Central memory CD8-positive, alpha-beta T cell (primary cell): ENCODE measurements around the gene POU4F3.
A peak's percentile ranks its signal among the peaks of the same experiment; 100 is the strongest.

Experiments used
- ATAC-seq: fragments of 150-1000 bp; cut with Tn5 transposase; replicated peaks from 2 replicates; pipeline ENCODE4 v1.10.0; 2022; ENCODE audit warnings: mild to moderate bottlenecking, moderate FRiP score, moderate number of reproducible peaks; ENCODE audit not compliant: poor library complexity, severe bottlenecking; ENCODE audit errors: extremely low read depth
- DNase-seq, 2 donors: peaks; one replicate each; pipeline ENCODE4 v3.0.0; 2021; ENCODE audit warnings: low spot score in 2 of 2
- H3K27ac Mint-ChIP-seq: one replicate; pipeline ENCODE4 v1.8.0; 2022; ENCODE audit warnings: low read depth, mild to moderate bottlenecking, moderate library complexity, mixed read lengths
- H3K27me3 Mint-ChIP-seq: one replicate; pipeline ENCODE4 v1.8.0; 2022; ENCODE audit warnings: mixed read lengths
- H3K36me3 Mint-ChIP-seq: one replicate; pipeline ENCODE4 v1.8.0; 2022; ENCODE audit warnings: mild to moderate bottlenecking, moderate library complexity, mixed read lengths; ENCODE audit not compliant: insufficient read depth
- H3K4me1 Mint-ChIP-seq: one replicate; pipeline ENCODE4 v1.8.0; 2022; ENCODE audit warnings: mixed read lengths
- H3K4me3 Mint-ChIP-seq: one replicate; pipeline ENCODE4 v1.8.0; 2022; ENCODE audit warnings: mild to moderate bottlenecking, moderate library complexity, mixed read lengths
- H3K9me3 Mint-ChIP-seq: one replicate; pipeline ENCODE4 v1.8.0; 2022; ENCODE audit warnings: mixed read lengths

Gene POU4F3

DNA sequence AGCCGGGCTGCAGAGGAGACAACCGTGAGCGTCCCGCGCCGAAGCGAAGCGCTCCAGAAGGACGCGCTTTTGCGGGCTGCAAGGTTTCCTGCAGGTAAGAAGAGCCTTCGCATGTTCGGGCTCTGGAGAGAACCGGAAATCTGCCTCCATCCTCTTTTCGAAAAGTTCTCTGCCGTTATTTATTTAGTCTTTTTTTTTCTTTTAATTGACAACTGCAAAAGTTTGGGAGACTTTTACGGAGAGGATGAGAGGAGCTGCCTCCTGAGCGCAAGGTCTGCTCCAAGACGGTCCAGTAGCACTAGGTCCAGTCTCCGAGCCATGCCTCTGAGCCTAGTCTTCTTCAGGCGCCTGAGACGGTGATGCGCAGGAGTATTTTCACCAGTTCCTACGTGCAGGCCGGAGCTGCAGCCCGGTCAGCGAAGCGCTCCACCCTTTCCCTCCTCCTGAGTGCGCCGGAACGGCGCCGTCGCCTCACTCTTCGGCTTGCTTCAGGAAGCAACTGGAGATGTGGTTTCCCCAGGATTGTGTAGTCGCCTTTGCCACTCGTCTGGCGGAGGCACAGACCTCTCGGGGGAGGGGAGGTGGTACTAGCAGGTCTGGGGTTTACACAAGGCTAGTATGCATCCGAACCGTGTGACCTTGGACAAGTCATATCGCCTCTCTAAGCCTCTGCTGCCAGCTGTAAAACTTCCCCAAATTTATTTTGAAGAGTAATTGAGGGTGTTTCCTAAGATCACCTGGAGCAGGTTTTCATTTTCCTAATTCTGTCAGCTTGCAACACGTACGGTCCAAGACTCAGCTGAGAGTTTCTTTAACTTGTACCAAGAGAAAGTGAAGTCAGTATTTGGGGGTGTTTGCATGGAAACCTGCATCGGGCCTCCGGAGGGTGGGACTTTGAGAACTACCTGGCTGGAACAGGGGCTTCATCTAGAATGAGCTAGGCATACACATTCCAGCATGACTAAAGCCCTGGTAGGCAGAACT lies 4.5 kb downstream of the POU4F3 start:
- ATAC-seq (no peak), DNase-seq (no peak)
- Mint-ChIP-seq H3K9me3 (no peaks in the 10 kb centered on the region), H3K36me3 (peaks cover 4% of the 10 kb centered on the region), H3K4me3 (peak overlapping the region; percentile 34), H3K4me1 (peaks cover 14% of the 10 kb centered on the region), H3K27me3 (peaks cover 98% of the 10 kb centered on the region), H3K27ac (no peak overlapping the region)

DNA sequence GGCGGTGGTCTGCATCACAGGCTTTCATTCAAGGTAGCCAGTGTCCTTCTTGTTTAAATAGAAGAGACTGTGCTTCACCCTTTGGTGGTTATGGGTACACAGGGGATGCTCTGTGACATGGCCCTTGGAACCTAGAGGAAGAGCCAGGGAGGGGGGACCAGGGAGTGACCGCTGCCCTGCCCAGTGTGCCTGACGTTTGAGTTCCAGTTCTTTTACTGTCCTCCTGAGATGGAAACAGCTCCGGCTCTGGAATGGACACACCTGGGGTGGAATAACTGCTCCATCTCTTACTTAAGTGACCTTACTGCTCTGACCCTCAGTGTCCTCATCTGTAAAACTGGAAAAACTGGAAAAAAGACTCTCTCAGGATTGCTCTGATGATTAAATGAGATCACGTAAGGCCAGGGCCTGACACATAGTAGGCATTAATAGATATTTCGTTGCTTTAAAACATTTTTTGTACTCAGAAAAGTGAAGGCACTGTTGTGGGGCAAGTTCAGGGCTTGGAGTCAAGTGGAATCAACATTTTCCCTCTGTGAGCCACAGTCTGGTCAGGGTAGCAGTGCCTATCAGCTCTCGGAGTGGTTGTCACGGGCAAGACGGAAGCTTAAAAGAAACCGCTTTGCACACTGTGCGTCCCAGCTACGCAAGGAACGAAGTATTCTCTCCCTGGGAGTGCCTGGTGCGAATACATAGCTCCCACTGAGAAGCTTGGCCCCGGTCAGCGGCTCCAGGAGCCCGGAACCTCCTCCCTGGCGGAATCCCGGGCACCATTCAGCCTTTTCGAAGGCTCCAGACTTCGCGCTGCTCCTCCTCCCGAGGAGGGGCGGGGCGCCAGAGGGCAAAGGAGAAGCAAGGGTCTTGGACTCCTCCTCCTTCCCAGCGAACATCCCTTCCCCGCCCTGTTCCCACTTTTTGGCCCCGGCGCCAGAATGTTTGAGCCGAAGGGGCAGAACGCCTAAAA lies 5.8 kb downstream of the POU4F3 start:
- ATAC-seq (no peak), DNase-seq (no peak)
- H3K4me3 Mint-ChIP-seq: peak overlapping the region; percentile 34
- H3K27ac Mint-ChIP-seq: no peak overlapping the region
- H3K9me3 Mint-ChIP-seq: no peaks in the 10 kb centered on the region
- peaks cover 4% of the 10 kb centered on the region for H3K36me3 Mint-ChIP-seq
- H3K27me3 Mint-ChIP-seq: peaks cover 98% of the 10 kb centered on the region
- peaks cover 14% of the 10 kb centered on the region for H3K4me1 Mint-ChIP-seq

DNA sequence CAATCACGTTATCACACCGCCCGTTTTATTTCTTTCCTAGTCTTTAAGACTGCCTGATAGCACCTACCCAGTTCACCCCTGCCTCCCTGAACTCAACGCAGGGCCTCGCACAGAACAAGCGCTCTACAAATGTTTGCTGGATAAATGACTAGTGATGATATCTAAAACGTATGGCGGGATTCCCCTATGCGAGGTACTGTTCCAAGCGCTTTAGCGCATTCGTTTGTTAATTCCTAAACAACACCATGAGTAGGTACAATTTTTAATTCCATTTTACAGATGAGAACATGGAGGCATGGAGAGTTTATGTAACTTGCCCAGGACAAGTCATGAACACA lies 6.6 kb downstream of the POU4F3 start:
- H3K27ac Mint-ChIP-seq: no peak overlapping the region
- peak overlapping the region; percentile 32 for H3K4me3 Mint-ChIP-seq
- H3K4me1 Mint-ChIP-seq: peaks cover 14% of the 10 kb centered on the region
- peaks cover 92% of the 10 kb centered on the region for H3K27me3 Mint-ChIP-seq
- no peaks in the 10 kb centered on the region for H3K9me3 Mint-ChIP-seq
- peaks cover 2% of the 10 kb centered on the region for H3K36me3 Mint-ChIP-seq
- DNase-seq (no peak), ATAC-seq (no peak)

DNA sequence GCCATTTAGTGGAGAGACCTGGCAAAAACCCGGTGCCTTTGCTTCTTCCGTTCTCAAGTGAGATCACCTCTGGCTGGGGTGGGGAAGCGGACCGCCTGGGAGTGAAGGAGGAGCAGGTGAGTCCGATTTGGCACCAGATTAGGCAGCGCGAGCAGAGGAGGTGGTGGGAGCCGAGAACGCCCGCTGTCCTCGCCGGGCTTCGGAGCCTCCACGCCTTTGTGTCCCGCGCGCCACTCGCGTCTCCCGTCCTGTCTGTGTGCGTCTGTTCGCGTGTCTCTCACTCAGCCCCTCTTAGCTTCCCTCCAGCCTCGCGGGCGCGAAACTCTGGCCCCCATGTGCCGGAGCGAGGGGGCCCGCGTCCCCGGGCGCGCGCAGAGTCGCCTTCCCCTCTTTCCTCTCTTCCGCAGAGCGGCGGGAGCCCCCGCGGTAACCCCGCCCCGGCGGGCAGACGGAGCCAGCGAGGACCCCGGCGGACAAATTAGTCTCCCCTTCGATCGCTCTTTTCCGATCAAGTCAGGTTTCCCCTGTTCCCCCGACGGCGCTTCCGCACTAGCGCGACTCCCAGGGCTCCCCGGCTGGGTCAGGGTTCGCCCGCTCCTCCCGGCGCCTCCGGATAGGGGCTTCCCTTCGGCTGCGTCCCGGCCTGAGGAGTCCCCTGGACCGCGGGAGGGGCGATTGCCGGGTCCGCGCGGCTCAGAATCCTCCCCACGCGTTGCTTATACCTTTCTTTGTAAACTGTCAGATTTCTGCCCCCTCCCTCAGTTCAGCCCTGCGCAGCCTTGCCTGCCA lies 7.1 kb downstream of the POU4F3 start:
- H3K9me3 Mint-ChIP-seq: no peaks in the 10 kb centered on the region
- DNase-seq (no peak), ATAC-seq (no peak)
- peaks cover 2% of the 10 kb centered on the region for H3K36me3 Mint-ChIP-seq
- H3K27ac Mint-ChIP-seq: no peak overlapping the region
- peaks cover 92% of the 10 kb centered on the region for H3K27me3 Mint-ChIP-seq
- peaks cover 14% of the 10 kb centered on the region for H3K4me1 Mint-ChIP-seq
- peak overlapping the region; percentile 32 for H3K4me3 Mint-ChIP-seq

DNA sequence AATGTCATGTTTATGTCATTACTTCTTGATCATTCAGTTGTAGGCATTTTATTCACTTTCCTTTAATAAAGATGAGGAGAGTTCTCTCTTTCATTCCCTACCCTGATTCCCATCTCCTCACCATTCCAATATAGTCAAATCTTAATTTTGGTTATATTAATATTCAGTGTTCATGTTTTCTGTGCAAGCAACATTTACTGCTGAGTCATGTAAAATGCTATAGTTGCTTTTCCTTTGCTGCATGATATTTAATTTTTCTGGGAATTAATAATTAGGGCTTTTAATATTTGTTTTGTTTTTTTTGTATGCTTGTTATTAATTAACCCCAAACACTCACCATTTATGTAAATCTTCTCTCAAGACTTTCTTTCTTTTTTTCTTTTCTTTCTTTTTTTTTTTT lies 18.5 kb downstream of the POU4F3 start:
- H3K4me1 Mint-ChIP-seq: no peaks in the 10 kb centered on the region
- no peaks in the 10 kb centered on the region for H3K36me3 Mint-ChIP-seq
- ATAC-seq (no peak), DNase-seq (no peak)
- H3K27me3 Mint-ChIP-seq: peaks cover 28% of the 10 kb centered on the region
- H3K27ac Mint-ChIP-seq: peak overlapping the region; percentile 16
- H3K9me3 Mint-ChIP-seq: no peaks in the 10 kb centered on the region
- no peak overlapping the region for H3K4me3 Mint-ChIP-seq

DNA sequence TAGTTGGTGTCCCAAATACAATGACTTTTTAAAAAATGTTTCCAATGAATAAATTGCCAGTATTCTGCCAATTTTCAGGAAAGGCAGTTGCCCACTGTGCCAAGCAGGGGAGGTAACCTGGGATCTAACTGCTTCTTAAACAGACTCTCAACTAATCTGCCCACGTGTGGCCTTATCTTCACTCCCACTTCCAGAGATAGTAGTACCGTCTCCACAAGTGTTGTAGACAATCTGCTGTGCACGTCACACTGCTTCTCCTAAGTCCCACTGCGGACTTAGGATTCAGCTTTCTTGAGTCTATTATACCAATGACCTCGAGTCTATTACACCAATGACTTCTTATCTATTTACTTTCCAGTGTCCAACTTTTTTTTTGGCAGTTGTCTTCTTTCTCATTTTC lies 21.2 kb downstream of the POU4F3 start:
- H3K36me3 Mint-ChIP-seq: no peaks in the 10 kb centered on the region
- H3K4me1 Mint-ChIP-seq: no peaks in the 10 kb centered on the region
- ATAC-seq: no peak
- H3K27ac Mint-ChIP-seq: no peak overlapping the region
- H3K27me3 Mint-ChIP-seq: peaks cover 44% of the 10 kb centered on the region
- no peaks in the 10 kb centered on the region for H3K9me3 Mint-ChIP-seq
- no peak overlapping the region for H3K4me3 Mint-ChIP-seq
- DNase-seq: no peak

DNA sequence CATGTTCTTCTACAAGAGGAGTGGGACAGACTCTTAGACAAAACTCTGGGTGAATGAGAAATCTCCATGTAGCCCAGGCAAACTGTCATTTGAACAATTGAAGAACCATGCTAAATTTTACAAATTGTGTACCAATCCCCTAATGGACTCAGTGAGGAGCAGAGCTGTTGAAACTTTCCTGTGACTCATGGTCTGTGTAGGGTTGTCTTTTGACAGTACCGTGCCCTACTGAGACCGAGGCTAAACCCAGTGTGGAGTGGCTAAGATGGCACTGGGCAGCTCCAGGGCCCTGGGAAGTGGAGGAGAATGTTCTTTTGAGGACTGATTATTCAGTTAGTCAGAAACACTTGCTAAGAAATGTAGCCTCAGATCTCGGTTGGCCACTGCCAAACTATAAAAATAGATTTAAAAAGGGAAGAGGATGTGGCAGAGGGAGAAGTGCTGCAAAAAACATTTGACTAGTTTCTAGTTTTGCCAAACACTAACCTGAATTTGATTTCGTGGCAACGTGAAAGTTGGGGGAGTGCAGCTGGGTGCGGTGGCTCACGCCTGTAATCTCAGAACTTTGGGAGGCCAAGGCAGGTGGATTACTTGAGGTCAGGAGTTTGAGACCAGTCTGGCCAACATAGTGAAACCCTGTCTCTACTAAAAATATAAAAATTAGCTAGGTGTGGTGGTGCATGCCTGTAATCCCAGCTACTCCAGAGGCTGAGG lies 24.7 kb downstream of the POU4F3 start:
- H3K36me3 Mint-ChIP-seq: no peaks in the 10 kb centered on the region
- no peaks in the 10 kb centered on the region for H3K9me3 Mint-ChIP-seq
- DNase-seq (no peak), ATAC-seq (no peak)
- H3K27me3 Mint-ChIP-seq: peaks cover 79% of the 10 kb centered on the region
- H3K4me1 Mint-ChIP-seq: no peaks in the 10 kb centered on the region
- no peak overlapping the region for H3K4me3 Mint-ChIP-seq
- no peak overlapping the region for H3K27ac Mint-ChIP-seq

DNA sequence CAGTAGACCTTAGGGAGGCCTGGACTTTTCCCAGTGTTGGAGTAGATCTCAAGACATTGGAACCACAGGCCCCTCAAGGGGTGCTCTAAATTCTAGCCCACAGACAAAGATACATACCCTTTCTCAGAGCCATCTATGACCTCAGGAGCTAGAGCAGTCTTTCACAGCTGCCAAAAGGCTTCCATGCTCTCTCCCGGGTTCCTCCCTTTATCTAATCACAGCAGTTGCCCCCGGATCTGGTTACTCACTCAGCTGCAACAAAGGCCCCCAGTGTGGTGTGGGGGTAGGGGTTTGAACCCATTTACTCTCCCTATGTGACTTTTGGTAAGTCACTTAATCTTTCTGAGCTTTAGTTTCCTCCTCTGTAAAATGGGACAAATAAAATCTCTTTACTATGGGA lies 27.0 kb downstream of the POU4F3 start:
- Mint-ChIP-seq H3K9me3 (no peaks in the 10 kb centered on the region), H3K4me1 (no peaks in the 10 kb centered on the region), H3K27me3 (peaks cover 85% of the 10 kb centered on the region), H3K27ac (no peak overlapping the region), H3K36me3 (no peaks in the 10 kb centered on the region), H3K4me3 (no peak overlapping the region)
- DNase-seq (no peak), ATAC-seq (no peak)

DNA sequence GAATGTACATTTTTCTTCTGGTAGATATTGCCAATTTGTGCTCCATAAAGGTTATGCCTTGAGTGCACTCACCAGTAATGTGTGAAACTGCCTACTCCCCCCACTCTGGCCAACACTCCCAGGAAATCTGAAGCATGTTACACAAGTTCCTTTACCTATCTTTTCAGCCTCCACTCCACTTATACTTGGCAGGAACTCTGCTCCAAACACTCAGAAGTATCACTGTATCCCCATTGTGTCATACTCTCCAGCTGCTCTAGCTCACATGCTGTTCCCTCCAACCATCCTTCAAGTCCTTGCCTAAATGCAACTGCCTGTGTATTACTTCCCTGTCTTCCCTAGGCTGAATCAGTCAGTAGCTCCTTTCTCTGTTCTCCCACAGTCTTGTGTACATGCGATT lies 28.3 kb downstream of the POU4F3 start:
- ATAC-seq: no peak
- Mint-ChIP-seq H3K27me3 (peaks cover 87% of the 10 kb centered on the region), H3K27ac (no peak overlapping the region), H3K36me3 (no peaks in the 10 kb centered on the region), H3K4me1 (no peaks in the 10 kb centered on the region), H3K9me3 (no peaks in the 10 kb centered on the region), H3K4me3 (no peak overlapping the region)
- no peak for DNase-seq

DNA sequence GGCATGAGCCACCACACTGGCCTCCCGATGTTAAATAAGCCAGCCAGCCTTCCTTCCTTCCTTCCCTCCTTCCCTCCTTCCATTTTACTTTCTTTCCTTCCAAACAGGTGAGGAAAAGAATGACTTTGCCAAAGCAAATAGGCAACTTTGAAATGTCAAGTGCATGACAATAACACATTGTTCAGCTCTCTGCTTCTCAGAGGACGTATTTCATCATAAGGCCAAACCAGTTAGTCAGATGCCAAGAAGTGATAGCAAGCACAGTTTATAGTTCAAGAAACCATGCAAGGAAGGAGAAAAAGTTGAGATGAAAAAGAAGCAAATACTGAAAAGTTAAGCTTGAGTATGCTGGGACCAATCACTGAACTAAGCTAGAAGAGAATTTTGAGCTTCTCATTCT lies 29.5 kb downstream of the POU4F3 start:
- Mint-ChIP-seq H3K27me3 (peaks cover 88% of the 10 kb centered on the region), H3K4me1 (no peaks in the 10 kb centered on the region), H3K4me3 (no peak overlapping the region), H3K36me3 (no peaks in the 10 kb centered on the region), H3K9me3 (no peaks in the 10 kb centered on the region), H3K27ac (no peak overlapping the region)
- ATAC-seq (no peak), DNase-seq (no peak)

DNA sequence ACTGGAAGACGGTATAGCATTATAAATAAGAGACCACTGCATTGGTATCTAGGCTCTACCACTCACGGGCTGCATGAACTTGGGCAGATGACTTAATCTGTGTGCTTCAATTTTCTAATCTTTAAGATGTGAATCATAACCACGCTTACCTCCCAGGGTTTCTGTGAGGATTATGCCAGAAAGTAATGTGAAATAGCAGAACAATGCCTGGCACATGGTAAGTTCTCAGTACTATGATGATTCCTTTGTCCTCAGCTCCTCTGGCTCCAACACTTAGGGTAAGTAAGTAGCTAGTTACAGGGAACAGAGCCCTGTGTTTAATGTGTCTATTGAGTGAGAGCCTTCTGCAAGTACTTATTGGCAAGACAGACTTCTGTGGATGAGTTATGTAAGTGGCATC lies 31.1 kb downstream of the POU4F3 start:
- Mint-ChIP-seq H3K9me3 (no peaks in the 10 kb centered on the region), H3K27me3 (peaks cover 86% of the 10 kb centered on the region), H3K4me1 (no peaks in the 10 kb centered on the region), H3K27ac (no peak overlapping the region), H3K4me3 (no peak overlapping the region), H3K36me3 (no peaks in the 10 kb centered on the region)
- DNase-seq (no peak), ATAC-seq (no peak)

DNA sequence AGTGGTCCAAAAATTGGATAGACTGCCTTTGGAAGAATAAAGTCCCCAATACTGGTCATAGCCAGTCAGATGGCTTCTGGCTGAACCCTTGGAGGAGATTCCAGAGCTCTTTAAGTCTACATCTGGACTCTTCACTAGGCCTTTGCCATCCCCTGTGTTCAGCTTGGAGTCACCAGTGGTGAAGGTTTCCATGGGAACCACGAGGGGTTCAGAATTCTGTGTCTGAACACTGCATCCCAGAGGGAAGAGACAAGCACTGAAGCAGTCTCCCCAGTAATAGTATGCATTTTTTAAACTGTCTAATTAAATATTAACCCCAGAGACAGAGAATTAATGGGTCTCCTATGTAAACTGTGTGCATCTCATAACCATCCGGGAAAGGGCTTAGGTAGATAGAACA lies 38.2 kb downstream of the POU4F3 start:
- Mint-ChIP-seq H3K36me3 (no peaks in the 10 kb centered on the region), H3K27me3 (peaks cover 58% of the 10 kb centered on the region)

More for the DNA sequence above, 38.2 kb downstream of the POU4F3 start:
- Mint-ChIP-seq H3K27ac (no peak overlapping the region), H3K9me3 (no peaks in the 10 kb centered on the region), H3K4me1 (no peaks in the 10 kb centered on the region), H3K4me3 (no peak overlapping the region)
- ATAC-seq: no peak
- no peak for DNase-seq
